Cardiac fibroblast (primary cell): ENCODE results near the gene SLC41A1.

Experiments used
- DNase-seq, 2 donors: peaks; one replicate each; pipeline versions ENCODE4 v3.0.0 to v3.0.0-alpha.2; 2010; ENCODE audit warnings: low read depth in 2 of 2
- H3K4me3 ChIP-seq, 2 donors: replicated peaks in 1 of 2; 1 replicate in 1 of 2; 2 replicates in 1 of 2; pipeline ENCODE4 v1.5.1; 2011; ENCODE audit warnings: low read depth in 2 of 2, low read length in 2 of 2, mild to moderate bottlenecking in 2 of 2, moderate library complexity in 1 of 2
- TF ChIP-seq, protein P1 (sequence below): IDR thresholded peaks from one replicate; pipeline ENCODE4 v1.5.1; 2011; ENCODE audit warnings: low read depth, mild to moderate bottlenecking, low read length, inconsistent platforms

Gene SLC41A1

DNA sequence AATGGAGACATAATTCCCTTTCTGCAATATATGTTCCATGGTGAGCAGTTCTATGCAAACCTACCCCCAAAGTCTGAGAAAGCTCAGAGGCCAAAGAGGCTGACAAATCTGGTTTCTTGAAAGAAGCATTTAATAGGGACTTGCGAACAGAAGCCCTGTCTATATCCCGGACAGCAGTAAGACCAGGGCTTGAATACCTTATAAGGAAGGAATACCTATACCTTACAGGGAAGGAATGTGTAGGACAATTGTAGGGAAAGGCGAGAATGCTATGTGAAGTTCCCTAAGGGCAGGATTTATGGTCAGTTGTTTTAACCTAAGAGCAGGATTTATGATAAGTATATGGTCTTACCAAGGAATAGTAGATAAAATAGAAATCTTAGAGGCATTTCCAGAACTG is 5.0 kb upstream of the SLC41A1 start:
- no peak overlapping the region for H3K4me3 ChIP-seq
- DNase-seq = no peak
- TF ChIP-seq, protein P1, sequence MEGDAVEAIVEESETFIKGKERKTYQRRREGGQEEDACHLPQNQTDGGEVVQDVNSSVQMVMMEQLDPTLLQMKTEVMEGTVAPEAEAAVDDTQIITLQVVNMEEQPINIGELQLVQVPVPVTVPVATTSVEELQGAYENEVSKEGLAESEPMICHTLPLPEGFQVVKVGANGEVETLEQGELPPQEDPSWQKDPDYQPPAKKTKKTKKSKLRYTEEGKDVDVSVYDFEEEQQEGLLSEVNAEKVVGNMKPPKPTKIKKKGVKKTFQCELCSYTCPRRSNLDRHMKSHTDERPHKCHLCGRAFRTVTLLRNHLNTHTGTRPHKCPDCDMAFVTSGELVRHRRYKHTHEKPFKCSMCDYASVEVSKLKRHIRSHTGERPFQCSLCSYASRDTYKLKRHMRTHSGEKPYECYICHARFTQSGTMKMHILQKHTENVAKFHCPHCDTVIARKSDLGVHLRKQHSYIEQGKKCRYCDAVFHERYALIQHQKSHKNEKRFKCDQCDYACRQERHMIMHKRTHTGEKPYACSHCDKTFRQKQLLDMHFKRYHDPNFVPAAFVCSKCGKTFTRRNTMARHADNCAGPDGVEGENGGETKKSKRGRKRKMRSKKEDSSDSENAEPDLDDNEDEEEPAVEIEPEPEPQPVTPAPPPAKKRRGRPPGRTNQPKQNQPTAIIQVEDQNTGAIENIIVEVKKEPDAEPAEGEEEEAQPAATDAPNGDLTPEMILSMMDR = no peak

DNA sequence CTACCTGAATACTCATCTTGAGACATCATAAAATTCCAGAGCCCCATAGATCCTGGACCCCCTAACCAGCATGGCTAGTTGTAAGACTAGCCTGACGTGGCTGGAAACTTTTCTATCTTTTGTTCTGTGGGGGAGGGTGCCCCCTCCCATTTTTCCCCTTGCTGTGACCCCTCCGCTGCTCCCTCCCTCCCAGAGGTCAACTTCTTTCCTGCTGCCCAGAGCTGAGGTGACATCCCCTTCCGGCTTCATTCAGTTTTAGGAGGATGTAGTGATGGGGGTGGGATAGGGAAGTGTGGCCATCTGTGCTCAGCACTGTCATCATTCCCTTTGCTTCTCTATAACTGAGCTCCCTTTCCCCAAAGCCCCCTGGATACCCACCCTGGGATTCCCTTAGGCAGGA is 4.4 kb upstream of the SLC41A1 start:
- DNase-seq = no peak

DNA sequence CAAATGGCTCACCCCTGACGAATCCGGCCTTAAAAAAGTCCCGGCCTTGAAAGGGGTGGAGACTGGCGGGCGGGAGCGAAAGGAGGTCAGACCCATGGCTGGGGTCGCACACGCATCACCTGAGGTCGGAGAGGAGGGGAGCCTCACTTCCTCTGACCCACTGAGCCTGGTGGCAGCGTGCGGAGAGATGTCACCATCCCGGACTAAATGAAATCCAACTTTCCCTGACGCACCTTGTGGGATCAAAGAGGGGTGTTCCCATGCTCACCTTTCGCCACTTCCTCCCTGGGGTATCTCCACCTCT is 709 bp upstream of the SLC41A1 start:
- H3K4me3 ChIP-seq = peak overlapping the region; percentile 75 to 84
- TF ChIP-seq, protein P1 = no peak
- peak; percentile 63 to 78 for DNase-seq

More for the DNA sequence above, 4.4 kb upstream of the SLC41A1 start:
- TF ChIP-seq, protein P1 = no peak
- H3K4me3 ChIP-seq = no peak overlapping the region

DNA sequence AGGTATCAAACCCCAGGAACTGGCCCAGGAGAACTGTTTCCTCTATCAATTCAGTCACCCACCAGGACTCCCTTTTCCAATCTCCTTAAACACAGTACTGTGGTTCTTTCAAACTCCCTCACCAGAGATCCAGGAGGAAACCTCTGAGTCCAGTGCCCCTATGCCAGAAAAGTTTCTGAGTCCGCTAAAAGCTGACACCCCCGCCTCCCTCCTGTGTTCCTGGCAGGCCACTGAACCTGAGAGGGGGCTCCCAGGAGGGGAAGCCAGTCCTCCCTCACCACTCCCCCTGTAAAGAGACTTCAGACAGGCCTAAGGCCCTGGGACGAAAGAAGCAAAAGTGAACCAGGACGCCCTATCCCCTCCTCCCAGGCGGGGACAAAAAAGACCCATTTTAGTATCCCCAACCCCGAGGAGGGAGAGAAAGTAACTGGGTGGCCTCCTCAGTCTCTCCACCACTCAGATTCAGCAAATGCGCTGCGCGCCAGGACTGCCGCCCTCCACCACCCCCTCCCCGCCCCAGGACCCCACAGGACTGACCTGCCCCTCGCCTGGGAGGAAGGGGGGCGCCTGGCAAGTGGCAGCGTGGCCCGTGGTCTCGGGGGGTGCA is 624 bp downstream of the SLC41A1 start:
- peak; percentile 18 to 31 for DNase-seq
- TF ChIP-seq, protein P1 = no peak
- peak overlapping the region; percentile 75 to 84 for H3K4me3 ChIP-seq

DNA sequence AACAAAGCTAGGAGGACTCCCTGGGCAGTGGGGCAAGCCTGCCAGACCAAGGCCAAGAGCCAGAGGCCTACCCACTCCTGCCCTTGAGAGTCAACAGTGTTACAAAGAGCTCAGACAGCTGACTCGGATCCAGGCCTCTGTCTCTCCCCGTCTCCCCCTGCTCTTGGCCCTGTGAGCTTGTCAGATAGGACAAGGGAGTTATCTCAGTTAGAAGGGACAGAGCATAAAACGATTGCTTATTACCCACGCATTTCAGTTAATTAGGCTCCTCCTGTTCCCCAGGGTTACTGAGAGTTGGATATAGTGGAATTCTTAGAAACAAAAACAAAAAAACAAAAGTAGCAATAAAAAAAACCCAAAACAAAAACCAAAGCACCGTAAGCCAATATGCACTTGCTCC is 1.3 kb downstream of the SLC41A1 start:
- TF ChIP-seq, protein P1 = no peak
- DNase-seq = peak in 1 of 2 donors; percentile 36
- H3K4me3 ChIP-seq = peak overlapping the region; percentile 18 to 75

DNA sequence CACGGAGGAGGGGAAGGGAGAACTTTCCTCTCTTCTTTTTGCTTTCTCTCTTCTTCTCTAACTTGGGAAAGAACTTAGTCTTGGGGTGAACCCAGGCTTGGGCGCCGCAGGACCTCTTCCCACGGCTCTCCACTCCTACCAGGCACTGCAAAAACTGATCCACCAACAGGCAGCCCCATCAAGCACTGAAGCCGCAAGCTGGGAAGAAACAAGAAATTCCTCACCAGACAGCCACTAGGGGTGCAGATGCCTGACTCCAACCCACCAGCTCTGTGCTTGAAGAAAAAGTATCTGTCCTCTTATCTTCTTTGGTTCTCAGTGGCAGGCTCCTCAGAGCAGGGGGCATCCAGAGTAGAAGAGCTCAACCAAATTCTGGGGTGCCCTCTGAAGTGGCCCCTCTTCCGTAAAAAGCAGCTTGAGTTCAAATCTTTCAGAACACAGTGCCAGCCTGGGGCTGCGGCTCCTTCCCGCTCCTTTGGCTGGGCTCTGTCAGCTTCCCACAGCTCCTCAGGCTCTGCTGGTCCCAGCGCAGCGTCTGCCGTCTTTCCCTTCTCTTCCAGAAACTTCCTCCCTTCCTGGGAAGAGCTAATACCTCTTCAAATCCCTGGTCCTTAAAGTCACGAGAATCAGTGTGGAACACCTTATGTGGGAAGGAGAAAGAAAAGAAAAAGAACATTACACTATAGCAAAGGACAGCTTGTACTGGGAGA is 2.4 kb downstream of the SLC41A1 start:
- TF ChIP-seq, protein P1 = peak; percentile 23
- H3K4me3 ChIP-seq = no peak overlapping the region
- peak; percentile 10 to 43 for DNase-seq
